ENCODE results near the gene USP12.

Gene USP12

GRCh38 chr13:27120011-27120410, 51.6 kb downstream of the USP12 start:
- no peak overlapping the region for H3K4me3 ChIP-seq (ENCODE audit: low read depth, low read length)
- no peak for TF ChIP-seq CTCF (IDR thresholded peaks at IDR 0.05; ENCODE audit: low read depth, low read length)

DNA sequence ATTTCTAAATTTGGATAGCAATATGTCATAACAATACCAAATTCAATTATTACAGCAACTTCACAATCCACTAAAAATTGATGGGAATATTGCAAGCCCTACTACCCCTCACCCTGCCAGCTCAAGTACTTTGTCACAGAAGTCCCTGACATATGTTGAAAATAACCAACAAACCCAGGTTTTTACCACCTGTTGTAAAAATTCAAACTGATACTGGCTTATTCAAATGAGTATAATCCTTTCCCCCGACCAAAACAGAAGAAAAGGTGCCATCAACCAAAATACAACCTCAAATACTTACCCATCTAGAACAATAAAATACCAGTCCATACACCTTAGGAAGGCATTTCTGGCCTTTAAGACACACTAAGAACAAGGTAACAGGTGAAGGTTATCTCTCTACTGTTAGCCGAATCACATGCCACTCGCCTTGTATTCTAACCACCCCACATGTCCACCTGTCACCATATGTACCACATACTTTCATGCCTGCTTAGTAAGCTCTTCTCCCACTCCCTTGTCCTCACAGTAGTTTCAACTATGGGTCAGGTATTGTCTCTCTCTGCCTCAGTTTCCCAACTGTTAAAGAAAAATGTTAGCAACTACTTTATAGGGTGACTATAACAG, 53.1 kb downstream of the USP12 start:
- no peak for TF ChIP-seq CTCF (IDR thresholded peaks at IDR 0.05; ENCODE audit: low read depth, low read length)
- no peak overlapping the region for H3K4me3 ChIP-seq (ENCODE audit: low read depth, low read length)

GRCh38 chr13:27117952-27118351, 53.7 kb downstream of the USP12 start:
- H3K4me3 ChIP-seq (ENCODE audit: low read depth, low read length), result no peak overlapping the region
- no peak for TF ChIP-seq CTCF (IDR thresholded peaks at IDR 0.05; ENCODE audit: low read depth, low read length)

- no peak overlapping the region for H3K4me3 ChIP-seq (ENCODE audit: low read depth, low read length)
- no peak for TF ChIP-seq CTCF (IDR thresholded peaks at IDR 0.05; ENCODE audit: low read depth, low read length)
Measured at GRCh38 chr13:27117158-27117557, 54.5 kb downstream of the USP12 start.

DNA sequence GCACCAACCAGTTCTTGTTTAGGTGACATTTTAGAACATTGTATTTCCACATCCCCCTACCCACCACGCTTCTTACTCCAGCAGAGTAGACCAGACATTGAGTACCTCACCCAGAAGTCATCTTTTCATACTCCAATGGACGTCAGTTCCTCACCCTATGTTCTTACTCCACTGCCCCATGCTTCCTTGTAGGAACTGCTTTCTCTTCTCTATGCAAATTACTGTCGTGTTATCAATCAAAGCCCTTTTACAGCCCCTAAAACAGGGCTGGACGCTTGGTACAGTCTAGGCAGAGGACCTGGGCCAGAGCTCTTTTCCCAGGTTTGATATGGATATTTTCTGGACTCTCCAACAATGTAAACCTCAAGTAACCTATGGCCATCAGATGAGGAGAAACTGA, 58.2 kb downstream of the USP12 start:
- no peak for TF ChIP-seq CTCF (IDR thresholded peaks at IDR 0.05; ENCODE audit: low read depth, low read length)
- no peak overlapping the region for H3K4me3 ChIP-seq (ENCODE audit: low read depth, low read length)

- H3K4me3 ChIP-seq (ENCODE audit: low read depth, low read length), result no peak overlapping the region
Measured at GRCh38 chr13:27112006-27112405, 59.6 kb downstream of the USP12 start.

More at GRCh38 chr13:27112006-27112405, 59.6 kb downstream of the USP12 start:
- no peak for TF ChIP-seq CTCF (IDR thresholded peaks at IDR 0.05; ENCODE audit: low read depth, low read length)

Measured in WI38 (cell line).